Gastrocnemius medialis (tissue), 4 donors: Measurements from ENCODE around the gene PLB1. TPM values are rescaled to one million over a fixed set of nuclear protein-coding genes. Genes with fewer than 3 reads are reported as not detected.

Experiments used
- ATAC-seq, 2 donors: fragments of 150-250 bp; one replicate each; pipeline ENCODE4 v1.9.1; 2016
- DNase-seq, 2 donors: peaks; one replicate each; pipeline ENCODE4 v3.0.0-alpha.2; 2019
- H3K27ac ChIP-seq, 4 donors: fragments of 200-600 bp; sonication (generic); 1 replicate in 1 of 4; 2 replicates in 3 of 4; pipeline ENCODE4 v1.5.1; 2016 to 2018; ENCODE audit warnings: mild to moderate bottlenecking in 2 of 4, moderate library complexity in 1 of 4
- H3K27me3 ChIP-seq, 3 donors: fragments of 200-600 bp; sonication (generic) in 2 of 3; 1 replicate in 1 of 3; 2 replicates in 2 of 3; pipeline versions ENCODE4 v1.5.1 to v1.6.0; 2016 to 2019; ENCODE audit warnings: mild to moderate bottlenecking in 1 of 3, moderate library complexity in 1 of 3
- H3K36me3 ChIP-seq, 2 donors: fragments of 200-600 bp; sonication (generic) in 1 of 2; one replicate each; pipeline ENCODE4 v1.5.1; 2017 to 2018
- H3K4me1 ChIP-seq, 2 donors: fragments of 200-600 bp; sonication (generic) in 1 of 2; one replicate each; pipeline ENCODE4 v1.5.1; 2016 to 2017; ENCODE audit warnings: mild to moderate bottlenecking in 2 of 2
- H3K4me3 ChIP-seq, 4 donors: fragments of 200-600 bp; sonication (generic) in 3 of 4; 1 replicate in 1 of 4; 2 replicates in 3 of 4; pipeline ENCODE4 v1.5.1; 2016 to 2019; ENCODE audit warnings: mild to moderate bottlenecking in 2 of 4
- H3K9me3 ChIP-seq, 3 donors: fragments of 200-600 bp; sonication (generic) in 2 of 3; 1 replicate in 1 of 3; 2 replicates in 2 of 3; pipeline ENCODE4 v1.5.1; 2016 to 2019
- POLR2A ChIP-seq, 2 donors: fragments of 450-650 bp; IDR thresholded peaks; one replicate each; pipeline ENCODE4 v1.6.1; 2017; ENCODE audit warnings: antibody characterized with exemption in 2 of 2, mild to moderate bottlenecking in 2 of 2, moderate library complexity in 2 of 2
- in situ Hi-C, 4 donors: fragments of 200-750 bp; cut with MboI; loops; one replicate each; pipeline versions ENCODE4 v1.15.0 to v1.8.0; 2017; ENCODE audit warnings: low sequenced_read_pairs in 4 of 4
- intact Hi-C: fragments of 100-400 bp; cut with DNase I; formaldehyde crosslinking; loops from one replicate; pipeline ENCODE4 v1.15.1; 2023; ENCODE audit warnings: low total_unique reads
- total RNA-seq, 4 donors: library from RNA; depleted of rRNA; stranded (reverse); fragments of >200 nt; gene quantifications; one replicate each; pipeline versions ENCODE4 v1.1.0 to v1.2.3, GENCODE V29; 2016
- TF ChIP-seq, protein P1 (sequence below), 5 experiments: fragments of 450-650 bp in 3 of 5; fragments of 200-600 bp in 2 of 5; sonication (generic) in 2 of 5; IDR thresholded peaks in 4 of 5; conservative IDR thresholded peaks in 1 of 5; 1 replicate in 4 of 5; 2 replicates in 1 of 5; pipeline ENCODE4 v1.5.1; 2016 to 2019; ENCODE audit warnings: antibody characterized with exemption in 5 of 5, mild to moderate bottlenecking in 3 of 5, moderate library complexity in 3 of 5

The PLB1 gene
- total RNA-seq, 4 donors from 2014 or later = 1.2 to 4.3 (median 2.8) TPM

GRCh38 chr2:28451793-28452533 is 43.9 kb upstream of the PLB1 start:
- Histone ChIP-seq H3K9me3 (no peaks in the 10 kb centered on the region), H3K36me3 (no peaks in the 10 kb centered on the region), H3K27ac (no peak overlapping the region), H3K4me3 (no peak overlapping the region), H3K27me3 (no peaks in the 10 kb centered on the region), H3K4me1 (no peaks in the 10 kb centered on the region)
- in situ Hi-C loops (loop anchor here in 1 of 4 donors (10.0 kb wide), 1 partner anchor 697 kb away; no protein-coding TSS in a partner anchor), intact Hi-C loops (loop anchor here (2.0 kb wide), 3 partner anchors 697 to 769 kb away; no protein-coding TSS in a partner anchor)
- TF ChIP-seq, protein P1, sequence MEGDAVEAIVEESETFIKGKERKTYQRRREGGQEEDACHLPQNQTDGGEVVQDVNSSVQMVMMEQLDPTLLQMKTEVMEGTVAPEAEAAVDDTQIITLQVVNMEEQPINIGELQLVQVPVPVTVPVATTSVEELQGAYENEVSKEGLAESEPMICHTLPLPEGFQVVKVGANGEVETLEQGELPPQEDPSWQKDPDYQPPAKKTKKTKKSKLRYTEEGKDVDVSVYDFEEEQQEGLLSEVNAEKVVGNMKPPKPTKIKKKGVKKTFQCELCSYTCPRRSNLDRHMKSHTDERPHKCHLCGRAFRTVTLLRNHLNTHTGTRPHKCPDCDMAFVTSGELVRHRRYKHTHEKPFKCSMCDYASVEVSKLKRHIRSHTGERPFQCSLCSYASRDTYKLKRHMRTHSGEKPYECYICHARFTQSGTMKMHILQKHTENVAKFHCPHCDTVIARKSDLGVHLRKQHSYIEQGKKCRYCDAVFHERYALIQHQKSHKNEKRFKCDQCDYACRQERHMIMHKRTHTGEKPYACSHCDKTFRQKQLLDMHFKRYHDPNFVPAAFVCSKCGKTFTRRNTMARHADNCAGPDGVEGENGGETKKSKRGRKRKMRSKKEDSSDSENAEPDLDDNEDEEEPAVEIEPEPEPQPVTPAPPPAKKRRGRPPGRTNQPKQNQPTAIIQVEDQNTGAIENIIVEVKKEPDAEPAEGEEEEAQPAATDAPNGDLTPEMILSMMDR (IDR thresholded peaks at IDR 0.05 in 4 of 5, conservative IDR thresholded peaks at IDR 0.05 in 1 of 5) = no peak
- ATAC-seq = peak; percentile 1 to 15
- DNase-seq = no peak

DNA sequence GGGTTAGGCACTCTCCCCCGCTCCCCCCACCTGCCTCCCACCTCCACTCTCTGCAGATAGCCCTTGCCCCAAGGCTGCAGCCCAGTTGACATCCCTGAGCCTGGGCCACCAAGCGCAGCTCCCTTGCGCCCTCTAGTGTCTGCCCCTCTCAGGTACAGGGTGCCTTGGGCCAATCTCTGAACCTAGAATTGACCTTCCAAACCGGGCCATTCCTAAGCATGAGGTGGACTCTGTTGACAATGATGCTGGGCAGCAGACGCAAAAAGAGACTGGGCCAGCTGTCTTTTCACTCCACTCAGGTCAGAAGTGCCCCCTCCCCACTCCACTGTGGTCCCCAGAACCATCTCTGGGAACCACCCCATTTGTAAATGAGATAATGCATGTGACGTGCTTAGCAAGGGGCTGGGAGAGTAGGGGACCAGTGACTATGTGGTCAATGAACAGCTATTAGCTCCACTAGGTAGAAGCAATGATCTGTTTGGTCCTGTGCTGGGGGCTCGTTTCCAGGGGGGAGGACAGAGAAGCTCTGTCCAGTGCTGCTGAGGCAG is 43.3 kb upstream of the PLB1 start:
- in situ Hi-C loops (loop anchor here in 1 of 4 donors (10.0 kb wide), 1 partner anchor 698 kb away; no protein-coding TSS in a partner anchor), intact Hi-C loops (loop anchor here (2.0 kb wide), 3 partner anchors 698 to 770 kb away; no protein-coding TSS in a partner anchor)
- ATAC-seq (peak; percentile 60 to 82), DNase-seq (peak; percentile 54 to 65)
- H3K4me1 ChIP-seq = no peaks in the 10 kb centered on the region
- TF ChIP-seq, protein P1 (IDR thresholded peaks at IDR 0.05 in 4 of 5, conservative IDR thresholded peaks at IDR 0.05 in 1 of 5) = peak; percentile 92 to 97 (median 96)
- no peak for TF ChIP-seq POLR2A (IDR thresholded peaks at IDR 0.05)
- H3K27ac ChIP-seq = no peak overlapping the region
- no peaks in the 10 kb centered on the region for H3K9me3 ChIP-seq
- H3K4me3 ChIP-seq = no peak overlapping the region
- H3K27me3 ChIP-seq = no peaks in the 10 kb centered on the region
- H3K36me3 ChIP-seq = no peaks in the 10 kb centered on the region

DNA sequence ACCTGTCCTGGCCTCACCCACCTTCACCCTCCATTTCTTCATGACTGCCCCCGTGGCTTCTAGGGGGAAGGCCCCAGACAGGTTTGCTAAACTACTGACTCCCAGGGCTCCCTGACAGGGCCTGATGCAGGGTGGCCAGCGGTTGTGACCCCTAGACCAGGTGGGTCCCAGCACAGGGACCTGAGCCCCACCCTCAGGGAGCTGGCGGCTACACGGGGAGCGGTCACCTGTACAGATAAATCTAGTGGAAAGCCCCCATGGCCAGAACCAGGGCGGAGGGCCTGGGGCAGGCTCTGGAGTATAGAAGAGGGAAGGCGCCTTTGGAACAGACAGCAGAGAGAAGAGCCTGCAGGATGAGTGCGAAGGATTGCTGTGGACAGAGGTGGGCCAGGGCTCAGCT is 42.5 kb upstream of the PLB1 start:
- TF ChIP-seq, protein P1 (IDR thresholded peaks at IDR 0.05 in 4 of 5, conservative IDR thresholded peaks at IDR 0.05 in 1 of 5) = no peak
- TF ChIP-seq POLR2A (IDR thresholded peaks at IDR 0.05) = no peak
- intact Hi-C loops = loop anchor here (2.0 kb wide), 3 partner anchors 699 to 771 kb away; no protein-coding TSS in a partner anchor
- ATAC-seq (no peak), DNase-seq (no peak)
- in situ Hi-C loops = loop anchor here in 1 of 4 donors (10.0 kb wide), 1 partner anchor 699 kb away; no protein-coding TSS in a partner anchor
- Histone ChIP-seq H3K36me3 (no peaks in the 10 kb centered on the region), H3K27me3 (no peaks in the 10 kb centered on the region), H3K4me3 (no peak overlapping the region), H3K9me3 (no peaks in the 10 kb centered on the region), H3K27ac (no peak overlapping the region), H3K4me1 (no peaks in the 10 kb centered on the region)

DNA sequence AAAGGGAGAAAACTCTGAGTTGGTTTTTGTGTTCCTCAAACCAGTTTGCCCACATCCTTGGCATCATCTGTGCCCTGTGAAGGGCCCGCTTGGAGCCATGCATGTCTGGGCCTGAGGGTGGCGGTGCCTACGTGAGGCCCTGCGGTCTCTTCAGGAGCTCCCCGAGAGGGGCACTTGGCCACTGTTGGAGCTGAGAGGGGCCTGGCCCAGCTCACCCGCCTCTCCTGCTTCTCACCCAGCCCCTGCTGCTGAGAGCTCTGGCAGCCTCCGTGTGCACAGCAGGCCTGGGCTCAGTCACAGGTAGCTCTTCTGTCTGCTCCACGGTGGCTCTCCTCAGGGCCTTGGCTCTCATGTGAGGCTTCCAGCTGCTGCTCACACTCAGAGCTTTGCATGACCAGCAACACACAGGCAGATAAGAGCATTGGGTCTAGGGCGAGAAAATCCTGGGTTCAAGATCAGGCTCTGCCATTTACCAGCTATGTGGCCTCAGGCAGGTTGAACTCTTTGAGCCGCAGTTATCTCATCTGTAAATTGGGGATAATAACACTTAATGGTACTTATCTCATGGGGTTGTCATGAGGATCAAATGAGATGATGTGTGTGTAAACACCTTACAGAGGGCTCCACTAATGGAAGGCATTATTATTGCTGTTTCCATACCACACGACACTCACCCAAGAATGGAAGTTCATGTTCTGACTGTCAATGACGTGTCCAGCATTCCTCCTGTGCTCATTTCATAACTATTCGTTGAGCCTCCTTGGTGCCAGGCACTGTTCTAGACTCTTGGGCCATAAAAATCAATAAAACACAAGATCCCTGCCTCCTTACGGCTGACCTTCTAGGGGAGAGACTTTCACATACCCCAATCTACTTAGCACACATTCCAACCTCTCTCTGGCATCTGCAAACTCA is 41.6 kb upstream of the PLB1 start:
- no peaks in the 10 kb centered on the region for H3K36me3 ChIP-seq
- H3K27ac ChIP-seq = no peak overlapping the region
- H3K9me3 ChIP-seq = no peaks in the 10 kb centered on the region
- H3K27me3 ChIP-seq = no peaks in the 10 kb centered on the region
- intact Hi-C loops = no loop called here
- TF ChIP-seq POLR2A (IDR thresholded peaks at IDR 0.05) = no peak
- TF ChIP-seq, protein P1 (IDR thresholded peaks at IDR 0.05 in 4 of 5, conservative IDR thresholded peaks at IDR 0.05 in 1 of 5) = no peak
- H3K4me1 ChIP-seq = no peaks in the 10 kb centered on the region
- no peak for DNase-seq
- no peak overlapping the region for H3K4me3 ChIP-seq
- in situ Hi-C loops = loop anchor here in 1 of 4 donors (10.0 kb wide), 1 partner anchor 699 kb away; no protein-coding TSS in a partner anchor
- no peak for ATAC-seq
